Stomach (tissue), 4 donors: ENCODE data around the gene NKAIN2.

Experiments
- CTCF ChIP-seq, 7 experiments: fragments of 450-650 bp in 4 of 7; fragments of 200-600 bp in 3 of 7; sonication (generic) in 3 of 7; IDR thresholded peaks; one replicate each; pipeline ENCODE4 v1.5.1; 2016 to 2019; ENCODE audit warnings: antibody characterized with exemption in 7 of 7, control low read depth in 2 of 7, mild to moderate bottlenecking in 1 of 7
- POLR2A ChIP-seq, 4 donors: fragments of 450-650 bp; IDR thresholded peaks; one replicate each; pipeline ENCODE4 v1.6.1; 2016; ENCODE audit warnings: antibody characterized with exemption in 4 of 4, control low read depth in 2 of 4, mild to moderate bottlenecking in 1 of 4, moderate library complexity in 1 of 4

GRCh38 chr6:124066269-124066668 lies 262.6 kb downstream of the NKAIN2 start:
- no peak for TF ChIP-seq CTCF (IDR thresholded peaks at IDR 0.05)
- no peak for TF ChIP-seq POLR2A (IDR thresholded peaks at IDR 0.05)
